Upper lobe of left lung (tissue), 6 donors: ENCODE results near the gene INIP. TPM values are rescaled to one million over a fixed set of nuclear protein-coding genes. Genes with fewer than 3 reads are reported as not detected.
"Not testable (repeated sequence)": the region's sequence is repeated elsewhere in the genome, so short reads cannot be mapped to it uniquely, and the experiment has no call there.

Source experiments
- ATAC-seq, 2 donors: fragments of 200-7000 bp; cut with Tn5 transposase; one replicate each; pipeline ENCODE4 v1.9.1; 2022; ENCODE audit warnings: mild to moderate bottlenecking in 2 of 2, moderate library complexity in 2 of 2; ENCODE audit not compliant: low FRiP score in 2 of 2
- DNase-seq, 2 donors: peaks; one replicate each; pipeline ENCODE4 v3.0.0-alpha.2; 2019 to 2020
- H3K27ac ChIP-seq, 4 donors: fragments of 200-600 bp; sonication (generic); one replicate each; pipeline ENCODE4 v1.5.1; 2016 to 2019
- H3K27me3 ChIP-seq, 4 donors: fragments of 200-600 bp; sonication (generic); one replicate each; pipeline ENCODE4 v1.5.1; 2017 to 2019
- H3K36me3 ChIP-seq, 4 donors: fragments of 200-600 bp; sonication (generic); one replicate each; pipeline ENCODE4 v1.5.1; 2016 to 2019
- H3K4me1 ChIP-seq, 4 donors: fragments of 200-600 bp; sonication (generic); one replicate each; pipeline ENCODE4 v1.5.1; 2018 to 2019
- H3K4me3 ChIP-seq, 4 donors: fragments of 200-600 bp; sonication (generic); one replicate each; pipeline ENCODE4 v1.5.1; 2017 to 2019; ENCODE audit warnings: mild to moderate bottlenecking in 2 of 4, moderate library complexity in 1 of 4
- H3K9me3 ChIP-seq, 4 donors: fragments of 200-600 bp; sonication (generic); one replicate each; pipeline ENCODE4 v1.5.1; 2018 to 2019
- EP300 ChIP-seq, 4 donors: sonication (generic); formaldehyde crosslinking; IDR thresholded peaks; one replicate each; pipeline ENCODE4 v1.5.1; 2017; ENCODE audit warnings: antibody characterized with exemption in 4 of 4, control low read depth in 2 of 4
- POLR2A ChIP-seq, 4 donors: fragments of 450-650 bp; IDR thresholded peaks; one replicate each; pipeline ENCODE4 v1.5.1; 2016 to 2017; ENCODE audit warnings: antibody characterized with exemption in 4 of 4, mild to moderate bottlenecking in 2 of 4
- POLR2AphosphoS5 ChIP-seq, 2 donors: sonication (generic); formaldehyde crosslinking; IDR thresholded peaks; one replicate each; pipeline ENCODE4 v1.5.1; 2017; ENCODE audit warnings: antibody characterized with exemption in 2 of 2
- WGBS, 2 donors: methylation state at CpG; one replicate each; pipeline ENCODE4 v1.1.5; 2017 to 2018; 5-methylcytosine and 5-hydroxymethylcytosine counted together
- total RNA-seq, 6 donors: library from RNA; depleted of rRNA in 4 of 6; stranded (reverse); fragments of >200 nt in 4 of 6; gene quantifications; one replicate each; pipeline versions ENCODE4 v1.1.0 to v1.2.1, GENCODE V29; 2016 to 2021
- TF ChIP-seq, protein P1 (sequence below), 6 experiments: fragments of 450-650 bp in 4 of 6; fragments of 200-600 bp in 2 of 6; sonication (generic) in 2 of 6; IDR thresholded peaks; one replicate each; pipeline ENCODE4 v1.5.1; 2016 to 2019; ENCODE audit warnings: antibody characterized with exemption in 6 of 6
- donor health status: DM: no; HTN: no; CAD: no; lungs with moderate emphysema.
- donor health status: DM: no; HTN: yes; CAD: no; lungs with severe emphysema.

Gene INIP
- total RNA-seq, 6 donors from 2014 or later = 6.1 to 35.6 (median 19.3) TPM

DNA sequence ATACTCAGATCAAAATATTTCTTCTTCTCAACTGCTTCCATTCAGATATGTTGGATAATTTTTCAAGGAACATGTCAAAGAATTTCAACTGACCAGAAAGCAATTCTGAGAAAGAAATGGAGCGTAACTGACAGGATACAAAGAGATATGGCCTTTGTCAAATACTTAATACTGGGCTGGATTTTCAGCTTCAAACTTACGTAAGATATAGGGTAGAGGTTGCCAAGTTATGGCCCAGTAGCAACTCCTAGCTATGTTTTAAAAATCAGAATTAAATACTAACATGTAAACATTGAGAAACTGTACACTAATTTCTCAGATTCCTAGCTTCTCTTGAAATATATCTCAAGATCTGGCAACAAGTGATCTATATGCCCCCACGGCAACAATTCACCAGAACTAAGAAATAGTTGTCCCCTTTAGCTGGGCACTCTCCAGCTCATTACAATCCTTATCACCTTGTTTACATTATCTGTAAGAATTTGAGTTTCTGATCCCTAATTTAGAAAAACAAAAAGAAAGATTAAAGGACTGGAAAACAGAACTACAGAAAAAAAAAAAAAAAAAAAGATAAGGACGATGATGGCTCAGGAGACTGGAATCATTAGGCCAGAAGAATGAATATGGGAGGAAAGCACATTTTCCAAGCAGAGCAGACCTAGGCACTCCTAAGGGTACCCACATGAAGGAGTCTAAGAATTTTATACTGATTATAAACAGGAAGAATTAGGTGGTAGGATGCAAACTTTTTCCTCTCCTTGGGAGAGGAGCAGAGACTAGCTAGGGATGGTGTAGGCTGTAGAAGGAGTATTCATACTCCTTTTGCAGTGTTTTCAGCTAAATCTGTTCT, 23.0 kb downstream of the INIP start:
- Histone ChIP-seq H3K4me1 (no peaks in the 10 kb centered on the region), H3K27ac (no peak overlapping the region), H3K9me3 (no peaks in the 10 kb centered on the region), H3K36me3 (peaks cover 0 to 64% (median 29%) of the 10 kb centered on the region in 4 donors), H3K4me3 (no peak overlapping the region), H3K27me3 (no peaks in the 10 kb centered on the region)
- 79 to 86% methylated on average over 4 of the region's 4 CpGs for WGBS, 2 donors
- ATAC-seq (no peak), DNase-seq (no peak)
- no peak for TF ChIP-seq EP300 (IDR thresholded peaks at IDR 0.05)
- TF ChIP-seq, protein P1, sequence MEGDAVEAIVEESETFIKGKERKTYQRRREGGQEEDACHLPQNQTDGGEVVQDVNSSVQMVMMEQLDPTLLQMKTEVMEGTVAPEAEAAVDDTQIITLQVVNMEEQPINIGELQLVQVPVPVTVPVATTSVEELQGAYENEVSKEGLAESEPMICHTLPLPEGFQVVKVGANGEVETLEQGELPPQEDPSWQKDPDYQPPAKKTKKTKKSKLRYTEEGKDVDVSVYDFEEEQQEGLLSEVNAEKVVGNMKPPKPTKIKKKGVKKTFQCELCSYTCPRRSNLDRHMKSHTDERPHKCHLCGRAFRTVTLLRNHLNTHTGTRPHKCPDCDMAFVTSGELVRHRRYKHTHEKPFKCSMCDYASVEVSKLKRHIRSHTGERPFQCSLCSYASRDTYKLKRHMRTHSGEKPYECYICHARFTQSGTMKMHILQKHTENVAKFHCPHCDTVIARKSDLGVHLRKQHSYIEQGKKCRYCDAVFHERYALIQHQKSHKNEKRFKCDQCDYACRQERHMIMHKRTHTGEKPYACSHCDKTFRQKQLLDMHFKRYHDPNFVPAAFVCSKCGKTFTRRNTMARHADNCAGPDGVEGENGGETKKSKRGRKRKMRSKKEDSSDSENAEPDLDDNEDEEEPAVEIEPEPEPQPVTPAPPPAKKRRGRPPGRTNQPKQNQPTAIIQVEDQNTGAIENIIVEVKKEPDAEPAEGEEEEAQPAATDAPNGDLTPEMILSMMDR (IDR thresholded peaks at IDR 0.05) = no peak
- TF ChIP-seq POLR2A (IDR thresholded peaks at IDR 0.05) = no peak

DNA sequence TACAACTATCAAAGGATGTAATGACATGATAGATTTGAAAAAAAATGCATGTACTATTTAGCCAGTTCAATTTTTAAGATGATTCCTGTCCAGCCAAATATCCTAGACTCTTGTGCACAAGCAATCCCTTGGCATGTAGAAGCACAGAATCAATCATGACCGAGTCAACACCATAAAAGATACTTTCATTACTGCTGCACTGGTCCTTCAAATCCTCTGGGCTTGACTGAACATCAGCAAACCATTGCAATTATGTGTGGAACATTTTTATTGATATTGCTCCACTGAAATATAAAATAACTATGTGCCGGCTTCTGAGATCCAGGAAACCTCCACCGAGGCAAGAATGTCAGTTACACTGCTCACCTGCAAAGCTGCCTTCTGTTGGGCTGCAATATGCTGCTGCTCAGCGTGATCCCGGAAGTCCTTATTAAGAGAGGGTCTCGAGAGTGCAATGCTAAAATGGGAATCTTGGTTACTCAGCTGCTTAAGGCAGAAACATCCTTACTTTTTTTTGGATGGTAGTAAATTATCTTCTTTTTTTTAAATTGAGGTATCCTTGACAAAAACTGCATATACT, 28.7 kb downstream of the INIP start:
- no peak for ATAC-seq
- Histone ChIP-seq H3K9me3 (no peaks in the 10 kb centered on the region), H3K36me3 (peaks cover 0 to 71% (median 44%) of the 10 kb centered on the region in 4 donors), H3K4me1 (no peaks in the 10 kb centered on the region), H3K27ac (no peak overlapping the region), H3K27me3 (no peaks in the 10 kb centered on the region), H3K4me3 (no peak overlapping the region)
- no peak for DNase-seq
- WGBS, 2 donors = 93 to 97% methylated on average over 6 of the region's 6 CpGs
- no peak for TF ChIP-seq EP300 (IDR thresholded peaks at IDR 0.05)
- no peak for TF ChIP-seq POLR2A (IDR thresholded peaks at IDR 0.05)
- TF ChIP-seq POLR2AphosphoS5 (IDR thresholded peaks at IDR 0.05) = no peak
- TF ChIP-seq, protein P1 (IDR thresholded peaks at IDR 0.05) = no peak

DNA sequence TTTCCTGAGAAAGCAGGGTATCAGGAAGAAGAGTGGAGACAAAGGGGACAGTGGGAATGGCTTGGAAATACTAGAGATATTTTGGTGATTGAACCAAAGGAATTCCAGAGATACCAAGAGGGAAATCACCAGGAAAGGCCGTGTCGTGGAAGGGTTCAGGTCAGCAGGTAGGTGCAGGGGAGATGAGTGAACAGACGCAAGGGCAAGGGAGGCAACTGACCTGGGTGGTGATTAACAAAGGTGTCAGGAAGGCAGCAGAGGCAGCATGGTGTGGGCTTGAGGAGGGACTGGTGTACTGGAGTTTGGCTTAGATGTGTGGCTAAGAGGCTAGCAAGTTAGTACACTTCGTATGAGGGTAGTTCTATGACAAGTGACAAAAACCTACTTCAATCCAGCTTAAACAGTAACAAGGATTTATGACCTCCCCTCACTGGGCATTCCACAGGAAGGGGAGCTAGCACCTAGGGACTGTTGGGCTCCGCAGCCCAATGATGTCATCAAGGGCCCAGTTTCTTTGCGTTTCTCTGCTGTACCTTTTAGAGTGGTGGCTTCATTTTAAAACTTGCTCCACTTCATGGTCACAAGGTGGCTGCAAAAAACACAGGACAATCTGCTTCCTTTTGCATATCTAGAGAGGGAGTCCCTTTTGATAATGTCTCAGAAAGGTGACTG, 37.0 kb downstream of the INIP start:
- H3K4me1 ChIP-seq = no peaks in the 10 kb centered on the region
- TF ChIP-seq POLR2A (IDR thresholded peaks at IDR 0.05) (no peak), POLR2AphosphoS5 (IDR thresholded peaks at IDR 0.05) (no peak), EP300 (IDR thresholded peaks at IDR 0.05) (no peak)
- TF ChIP-seq, protein P1 (IDR thresholded peaks at IDR 0.05) = no peak
- no peak for DNase-seq
- H3K36me3 ChIP-seq = peaks cover 0 to 7% (median 2%) of the 10 kb centered on the region in 4 donors
- H3K27ac ChIP-seq = no peak overlapping the region
- peaks cover 0 to 13% (median 5%) of the 10 kb centered on the region in 4 donors for H3K9me3 ChIP-seq
- WGBS, 2 donors = 84 to 89% methylated on average over 6 of the region's 6 CpGs
- H3K27me3 ChIP-seq = no peaks in the 10 kb centered on the region
- H3K4me3 ChIP-seq = no peak overlapping the region
- no peak for ATAC-seq

DNA sequence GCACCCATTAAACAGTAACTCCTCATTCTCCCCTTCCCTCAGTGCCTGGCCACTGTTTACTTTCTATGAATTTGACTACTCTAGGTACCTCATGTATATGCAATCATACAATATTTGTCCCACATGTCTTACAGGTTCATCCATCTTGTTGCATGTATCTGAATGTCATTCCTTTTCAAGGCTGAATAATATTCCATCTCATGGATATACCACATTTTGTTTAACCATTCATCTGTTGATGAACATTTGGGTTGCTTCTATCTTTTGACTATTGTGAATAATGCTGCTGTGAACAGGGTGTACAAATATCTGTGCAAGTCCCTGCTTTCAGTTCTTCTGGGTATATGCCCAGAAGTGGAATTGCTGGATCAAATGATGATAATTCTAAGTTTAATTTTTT, 40.9 kb downstream of the INIP start:
- Histone ChIP-seq H3K9me3 (peaks cover 0 to 13% (median 5%) of the 10 kb centered on the region in 4 donors), H3K36me3 (no peaks in the 10 kb centered on the region), H3K4me1 (no peaks in the 10 kb centered on the region), H3K27me3 (no peaks in the 10 kb centered on the region), H3K4me3 (no peak overlapping the region), H3K27ac (no peak overlapping the region)
- no peak for TF ChIP-seq POLR2A (IDR thresholded peaks at IDR 0.05)
- DNase-seq (no peak), ATAC-seq (no peak)

DNA sequence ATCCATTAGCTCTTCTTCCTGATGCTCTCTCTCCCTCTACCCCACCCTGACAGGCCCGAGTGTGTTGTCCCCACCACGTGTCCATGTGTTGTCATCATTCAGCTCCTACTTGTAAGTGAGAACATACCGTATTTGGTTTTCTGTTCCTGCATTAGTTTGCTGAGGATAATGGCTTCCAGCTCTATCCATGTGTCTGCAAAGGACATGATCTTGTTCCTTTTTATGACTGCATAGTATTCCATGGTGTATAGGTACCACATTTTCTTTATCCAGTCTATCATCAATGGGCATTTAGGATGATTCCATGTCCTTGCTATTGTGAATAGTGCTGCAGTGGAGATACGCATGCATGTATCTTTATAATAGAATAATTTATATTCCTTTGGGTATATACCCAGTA, 44.7 kb downstream of the INIP start:
- H3K27me3 ChIP-seq, H3K27ac ChIP-seq, ATAC-seq, H3K4me1 ChIP-seq, H3K4me3 ChIP-seq, DNase-seq, H3K36me3 ChIP-seq: not testable (repeated sequence)
- 97 to 98% methylated on average over 4 of the region's 4 CpGs for WGBS, 2 donors
- peaks cover 0 to 11% (median 3%) of the 10 kb centered on the region in 4 donors for H3K9me3 ChIP-seq
